ENCODE measurements around the gene RHBDD3.

Gene RHBDD3

GRCh38 chr22:29211466-29211865 lies 56.3 kb downstream of the RHBDD3 start:
- Histone ChIP-seq H3K36me3 (peaks cover 3% of the 10 kb centered on the region; the same call in 1 of the 2 replicates), H3K27me3 (ENCODE audit: insufficient read depth, low read depth, severe bottlenecking) (no peaks in the 10 kb centered on the region), H3K4me3 (ENCODE audit: low read depth, low read length) (no peak overlapping the region), H3K9me3 (ENCODE audit: severe bottlenecking) (no peaks in the 10 kb centered on the region), H3K27ac (no peak overlapping the region)
- TF ChIP-seq, protein P1, sequence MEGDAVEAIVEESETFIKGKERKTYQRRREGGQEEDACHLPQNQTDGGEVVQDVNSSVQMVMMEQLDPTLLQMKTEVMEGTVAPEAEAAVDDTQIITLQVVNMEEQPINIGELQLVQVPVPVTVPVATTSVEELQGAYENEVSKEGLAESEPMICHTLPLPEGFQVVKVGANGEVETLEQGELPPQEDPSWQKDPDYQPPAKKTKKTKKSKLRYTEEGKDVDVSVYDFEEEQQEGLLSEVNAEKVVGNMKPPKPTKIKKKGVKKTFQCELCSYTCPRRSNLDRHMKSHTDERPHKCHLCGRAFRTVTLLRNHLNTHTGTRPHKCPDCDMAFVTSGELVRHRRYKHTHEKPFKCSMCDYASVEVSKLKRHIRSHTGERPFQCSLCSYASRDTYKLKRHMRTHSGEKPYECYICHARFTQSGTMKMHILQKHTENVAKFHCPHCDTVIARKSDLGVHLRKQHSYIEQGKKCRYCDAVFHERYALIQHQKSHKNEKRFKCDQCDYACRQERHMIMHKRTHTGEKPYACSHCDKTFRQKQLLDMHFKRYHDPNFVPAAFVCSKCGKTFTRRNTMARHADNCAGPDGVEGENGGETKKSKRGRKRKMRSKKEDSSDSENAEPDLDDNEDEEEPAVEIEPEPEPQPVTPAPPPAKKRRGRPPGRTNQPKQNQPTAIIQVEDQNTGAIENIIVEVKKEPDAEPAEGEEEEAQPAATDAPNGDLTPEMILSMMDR (IDR thresholded peaks at IDR 0.05; ENCODE audit: low read depth, low read length) = no peak
- DNase-seq = no peak

- no peak overlapping the region for H3K4me3 ChIP-seq (ENCODE audit: low read depth, low read length)
- DNase-seq = no peak
- H3K27me3 ChIP-seq (ENCODE audit: insufficient read depth, low read depth, severe bottlenecking) = no peaks in the 10 kb centered on the region
- TF ChIP-seq, protein P1 (IDR thresholded peaks at IDR 0.05; ENCODE audit: low read depth, low read length) = no peak
- H3K36me3 ChIP-seq = peaks cover 3% of the 10 kb centered on the region; the same call in 1 of the 2 replicates
- no peaks in the 10 kb centered on the region for H3K9me3 ChIP-seq (ENCODE audit: severe bottlenecking)
- no peak overlapping the region for H3K27ac ChIP-seq
Measured at GRCh38 chr22:29211066-29211465, 56.7 kb downstream of the RHBDD3 start.

All from WERI-Rb-1 (cell line).